ENCODE results near the gene NME1.
A peak's percentile ranks its signal among the peaks of the same experiment; 100 is the strongest.
"Not testable (repeated sequence)": the region's sequence is repeated elsewhere in the genome, so short reads cannot be mapped to it uniquely, and the experiment has no call there.

Gene NME1

GRCh38 chr17:51153210-51154072 is at the start of gene NME1:
TSS of gene NME1 (plus strand) at chr17:51153559. CDS start at chr17:51155655, 2,096 bp downstream.
- peak; percentile 92 for ATAC-seq
- DNase-seq = peak; percentile 97

- ATAC-seq (no peak), DNase-seq (no peak)
These were observed 45.6 kb upstream of the NME1 start for GRCh38 chr17:51107778-51108177.

- ATAC-seq, DNase-seq: not testable (repeated sequence)
These were observed 40.8 kb upstream of the NME1 start for GRCh38 chr17:51112303-51113222.

- DNase-seq (no peak), ATAC-seq (no peak)
These were observed 38.2 kb upstream of the NME1 start for GRCh38 chr17:51115179-51115578.

- ATAC-seq (no peak), DNase-seq (no peak)
These were observed 34.8 kb upstream of the NME1 start for GRCh38 chr17:51118330-51119195.

- ATAC-seq = no peak
- peak; percentile 57 for DNase-seq
These were observed 33.7 kb upstream of the NME1 start for GRCh38 chr17:51119415-51120356.

- DNase-seq (no peak), ATAC-seq (peak; percentile 11)
These were observed 33.0 kb upstream of the NME1 start for GRCh38 chr17:51120357-51120738.

GRCh38 chr17:51120739-51121619 is 32.4 kb upstream of the NME1 start, which contains the start of gene SPAG9:
TSS of gene SPAG9 (minus strand) at chr17:51120868. CDS start at chr17:51120656, 212 bp downstream.
- DNase-seq = peak; percentile 96
- ATAC-seq = peak; percentile 77

GRCh38 chr17:51121620-51122472 is 31.5 kb upstream of the NME1 start:
- peak; percentile 75 for ATAC-seq
- peak; percentile 92 for DNase-seq

- DNase-seq = peak; percentile 26
- ATAC-seq = not testable (repeated sequence)
These were observed 30.8 kb upstream of the NME1 start for GRCh38 chr17:51122473-51123115.

GRCh38 chr17:51124640-51125503 is 28.5 kb upstream of the NME1 start:
- ATAC-seq = no peak

GRCh38 chr17:51128076-51128475 is 25.3 kb upstream of the NME1 start:
- DNase-seq = peak; percentile 20
- peak; percentile 43 for ATAC-seq

More at GRCh38 chr17:51124640-51125503, 28.5 kb upstream of the NME1 start:
- no peak for DNase-seq

- no peak for DNase-seq
- peak; percentile 72 for ATAC-seq
These were observed 20.4 kb upstream of the NME1 start for GRCh38 chr17:51132964-51133319.

GRCh38 chr17:51133365-51133764 is 20.0 kb upstream of the NME1 start:
- DNase-seq (no peak), ATAC-seq (no peak)

GRCh38 chr17:51135956-51136355 is 17.4 kb upstream of the NME1 start:
- no peak for ATAC-seq

GRCh38 chr17:51142597-51142996 is 10.8 kb upstream of the NME1 start:
- DNase-seq (no peak), ATAC-seq (no peak)

More at GRCh38 chr17:51135956-51136355, 17.4 kb upstream of the NME1 start:
- no peak for DNase-seq

All from stimulated activated naive CD8-positive, alpha-beta T cell treated with anti-CD3 and anti-CD28 coated beads, Interleukin-15, Interleukin-2, amounts not matched to agents 100 U/mL and 50 U/mL, for 24 hours (primary cell).